Testis (tissue), 2 donors: ENCODE data around the gene AK4.

Experiments
- CTCF ChIP-seq, 3 experiments: fragments of 450-650 bp in 2 of 3; fragments of 200-600 bp in 1 of 3; sonication (generic) in 1 of 3; IDR thresholded peaks; one replicate each; pipeline ENCODE4 v1.5.1; 2016 to 2019; ENCODE audit warnings: antibody characterized with exemption in 3 of 3, mild to moderate bottlenecking in 2 of 3, moderate library complexity in 1 of 3
- POLR2A ChIP-seq: fragments of 450-650 bp; IDR thresholded peaks from one replicate; pipeline ENCODE4 v1.6.1; 2017; ENCODE audit warnings: antibody characterized with exemption, mild to moderate bottlenecking, moderate library complexity

- TF ChIP-seq CTCF (IDR thresholded peaks at IDR 0.05) (no peak), POLR2A (no peak)
Observed at GRCh38 chr1:65153635-65154034, 5.6 kb downstream of the AK4 start.
